A673 (cell line): ENCODE measurements around the gene PTPN14. TPM values are rescaled to one million over a fixed set of nuclear protein-coding genes. Genes with fewer than 3 reads are reported as not detected.

ENCODE experiments used
- BruUV-seq: library from RNA; stranded (reverse); fragments of 400-500 nt; replicated peaks from 2 replicates; lab custom pipeline; 2021; lab: Mats Ljungman, UMichigan
- CTCF ChIA-PET: fragments of 300-600 bp; sonication (Branson Sonifier 250); formaldehyde crosslinking; loops from one replicate; lab custom pipeline; 2022; ENCODE audit warnings: antibody characterized with exemption; lab: Charles Lee
- POLR2A ChIA-PET: fragments of 300-600 bp; sonication (Branson Sonifier 250); formaldehyde crosslinking; loops from one replicate; lab custom pipeline; 2022; ENCODE audit warnings: antibody characterized with exemption; ENCODE audit not compliant: low non-redundant PET; lab: Charles Lee
- DNase-seq: peaks from one replicate; pipeline ENCODE4 v3.0.0-alpha.2; 2015; ENCODE audit warnings: low spot score
- H3K27ac ChIP-seq: fragments of 200-600 bp; sonication (generic); 2 replicates; pipeline ENCODE4 v1.5.1; 2016; ENCODE audit warnings: mixed run types, low read depth, mild to moderate bottlenecking, mixed read lengths, antibody characterized with exemption, low read length; ENCODE audit not compliant: poor library complexity, severe bottlenecking
- H3K27me3 ChIP-seq: fragments of 200-600 bp; sonication (generic); replicated peaks from 2 replicates; pipeline ENCODE4 v1.6.1; 2017; ENCODE audit warnings: mixed run types, low read depth, mild to moderate bottlenecking, mixed read lengths, antibody characterized with exemption, low read length; ENCODE audit not compliant: insufficient read depth, poor library complexity
- H3K36me3 ChIP-seq: fragments of 200-600 bp; sonication (generic); 2 replicates; pipeline ENCODE4 v1.6.1; 2016; ENCODE audit warnings: mixed run types, mild to moderate bottlenecking, mixed read lengths, antibody characterized with exemption, low read length; ENCODE audit not compliant: insufficient read depth, poor library complexity, severe bottlenecking
- H3K4me1 ChIP-seq: fragments of 200-600 bp; sonication (generic); 2 replicates; pipeline ENCODE4 v1.6.1; 2017; ENCODE audit warnings: mixed run types, mild to moderate bottlenecking, mixed read lengths, antibody characterized with exemption, low read length; ENCODE audit not compliant: insufficient read depth, poor library complexity, severe bottlenecking
- H3K4me3 ChIP-seq: fragments of 200-600 bp; sonication (generic); 2 replicates; pipeline ENCODE4 v1.5.1; 2016; ENCODE audit warnings: low read depth, mixed run types, mild to moderate bottlenecking, mixed read lengths, low read length; ENCODE audit not compliant: poor library complexity, severe bottlenecking
- H3K9me3 ChIP-seq: fragments of 200-600 bp; sonication (generic); 2 replicates; pipeline ENCODE4 v1.6.1; 2016; ENCODE audit warnings: mixed run types, low read depth, mild to moderate bottlenecking, mixed read lengths, antibody characterized with exemption, low read length; ENCODE audit not compliant: poor library complexity, severe bottlenecking
- CTCF ChIP-seq: fragments of 300-800, 200-600 bp; sonication (generic); conservative IDR thresholded peaks from 2 replicates; pipeline ENCODE4 v1.5.1; 2017; ENCODE audit warnings: low read depth, mild to moderate bottlenecking, antibody characterized with exemption, low read length, moderate library complexity, mixed read lengths
- EZH2 ChIP-seq: fragments of 200-600 bp; sonication (generic); IDR thresholded peaks from 2 replicates; pipeline ENCODE4 v1.6.1; 2017; ENCODE audit warnings: borderline replicate concordance, low read depth, mild to moderate bottlenecking, mixed read lengths, antibody characterized with exemption, low read length; ENCODE audit not compliant: poor library complexity, severe bottlenecking
- intact Hi-C: fragments of 100-400 bp; cut with micrococcal nuclease; formaldehyde crosslinking; loops from one replicate; pipeline ENCODE4 v1.10.0; 2022; ENCODE audit not compliant: unreplicated experiment
- total RNA-seq: library from RNA; stranded (reverse); gene quantifications from 2 replicates; pipeline ENCODE4 v1.2.3, GENCODE V29; 2021

PTPN14 gene
- total RNA-seq, 1 experiment from 2014 or later: 114 TPM

- ChIA-PET CTCF (no interaction called here), POLR2A (no interaction called here)
- DNase-seq: no peak
- Histone ChIP-seq H3K4me3 (no peak overlapping the region), H3K4me1 (peaks cover 61% of the 10 kb centered on the region), H3K36me3 (no peaks in the 10 kb centered on the region), H3K9me3 (no peaks in the 10 kb centered on the region), H3K27me3 (no peaks in the 10 kb centered on the region), H3K27ac (peak overlapping the region; percentile 40)
- BruUV-seq: no TSS peak
- intact Hi-C loops: no loop called here
- TF ChIP-seq CTCF (no peak), EZH2 (no peak)
Measured at GRCh38 chr1:214459895-214460294, 91.5 kb downstream of the PTPN14 start.

GRCh38 chr1:214458541-214458940 is 92.9 kb downstream of the PTPN14 start:
- no peaks in the 10 kb centered on the region for H3K9me3 ChIP-seq
- ChIA-PET POLR2A (interaction anchor here (0.6 kb wide), 1 partner anchor 1850 kb away, joined by 14 read pairs; no protein-coding TSS in a partner anchor), CTCF (no interaction called here)
- no peaks in the 10 kb centered on the region for H3K36me3 ChIP-seq
- BruUV-seq: no TSS peak
- no peak overlapping the region for H3K27ac ChIP-seq
- no peaks in the 10 kb centered on the region for H3K27me3 ChIP-seq
- H3K4me1 ChIP-seq: peaks cover 61% of the 10 kb centered on the region
- intact Hi-C loops: no loop called here
- no peak overlapping the region for H3K4me3 ChIP-seq
- no peak for DNase-seq
- TF ChIP-seq EZH2 (no peak), CTCF (no peak)

- Histone ChIP-seq H3K4me1 (peaks cover 77% of the 10 kb centered on the region), H3K9me3 (no peaks in the 10 kb centered on the region), H3K4me3 (peak overlapping the region; percentile 5), H3K27ac (peak overlapping the region; percentile 80), H3K27me3 (no peaks in the 10 kb centered on the region), H3K36me3 (no peaks in the 10 kb centered on the region)
- no TSS peak for BruUV-seq
- intact Hi-C loops: loop anchor here (2.0 kb wide), 1 partner anchor 95 kb away; the partner anchor contains the start of gene PTPN14
- DNase-seq: peak; percentile 76
- POLR2A ChIA-PET: no interaction called here
- TF ChIP-seq EZH2: no peak
- no peak for TF ChIP-seq CTCF
- CTCF ChIA-PET: interaction anchor here (0.9 kb wide), 1 partner anchor 95 kb away, joined by 3 read pairs; the partner anchor contains the start of gene PTPN14
Measured at GRCh38 chr1:214455971-214456867, 95.2 kb downstream of the PTPN14 start.
